ENCODE results near the gene RGMA. TPM values are rescaled to one million over a fixed set of nuclear protein-coding genes. Genes with fewer than 3 reads are reported as not detected.

The RGMA gene
- total RNA-seq, 1 experiment from 2014 or later = 41.4 TPM

DNA sequence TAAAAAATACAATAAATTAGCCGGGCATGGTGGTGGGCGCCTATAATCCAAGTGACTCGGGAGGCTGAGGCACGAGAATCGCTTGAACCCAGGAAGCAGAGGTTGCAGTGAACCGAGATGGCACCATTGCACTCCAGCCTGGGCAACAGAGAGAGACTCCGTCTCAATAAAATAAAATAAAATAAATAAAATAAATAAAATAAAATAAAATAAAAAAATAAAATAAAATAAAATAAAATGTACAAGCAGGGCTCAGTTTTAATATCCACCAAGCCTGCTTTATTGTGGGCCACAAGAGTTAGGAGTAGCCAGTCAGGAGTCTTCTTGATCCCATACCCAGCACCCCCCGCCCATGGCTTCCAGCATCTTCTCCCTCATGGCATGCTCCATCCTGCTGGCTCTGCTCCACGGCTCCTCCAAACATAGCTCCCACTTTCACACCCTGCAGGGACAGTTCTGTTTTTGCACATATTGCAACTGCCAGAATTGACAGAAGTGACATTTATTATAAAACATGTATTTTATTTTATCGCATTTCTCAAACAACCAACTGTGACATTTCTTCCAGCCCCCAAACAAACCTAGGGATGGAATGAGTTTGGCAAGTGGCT is 42.6 kb upstream of the RGMA start:
- H2AFZ ChIP-seq (ENCODE audit: low read length) = no peak overlapping the region
- H3K23ac ChIP-seq (ENCODE audit: insufficient read length, low read depth, low read length) = no peak overlapping the region
- no peak overlapping the region for H4K91ac ChIP-seq (ENCODE audit: insufficient read length, low read depth, low read length)
- no peaks in the 10 kb centered on the region; the same call in 1 of the 2 replicates for H3K27me3 ChIP-seq (ENCODE audit: insufficient read depth, low read length)
- Mint-ChIP-seq H3K4me3 (no peak overlapping the region), H3K9me3 (no peaks in the 10 kb centered on the region; a peak in 1 of 5 replicates), H3K36me3 (ENCODE audit: insufficient read depth in 1 of 3, low read depth in 3 of 3) (no peaks in the 10 kb centered on the region), H3K27ac (no peak overlapping the region), H3K4me1 (peaks cover 17 to 21% of the 10 kb centered on the region in 2 experiments), H3K27me3 (ENCODE audit: low read depth) (peaks cover 38% of the 10 kb centered on the region)
- H2BK5ac ChIP-seq (ENCODE audit: insufficient read length, low read length) = no peak overlapping the region
- no peaks in the 10 kb centered on the region for H3K9me3 ChIP-seq (ENCODE audit: control insufficient read depth, low read depth, low read length)
- no CpG with 5 or more reads among the region's 10 CpGs for WGBS (ENCODE audit: extremely low coverage, insufficient read length, low lambda C conversion rate)
- H3T11ph ChIP-seq (ENCODE audit: low read length) = no peak overlapping the region
- no peak overlapping the region for H3K27ac ChIP-seq (ENCODE audit: insufficient read length, low read depth, low read length)
- no peak overlapping the region for H3K4ac ChIP-seq (ENCODE audit: low read depth, low read length)
- no peak overlapping the region for H3K9ac ChIP-seq (ENCODE audit: extremely low read depth, insufficient read length, low read length)
- H4K5ac ChIP-seq (ENCODE audit: insufficient read length, low read depth, low read length) = no peak overlapping the region
- no peaks in the 10 kb centered on the region for H3K79me1 ChIP-seq (ENCODE audit: insufficient read depth, low read depth, low read length, poor library complexity, severe bottlenecking)
- H4K8ac ChIP-seq (replicated peaks; ENCODE audit: insufficient read length, low read depth, low read length) = no peak overlapping the region
- H4K20me1 ChIP-seq (ENCODE audit: control insufficient read depth, insufficient read depth, insufficient read length) = peaks cover 3% of the 10 kb centered on the region
- TF ChIP-seq CTCF (conservative IDR thresholded peaks at IDR 0.05) = no peak
- no peaks in the 10 kb centered on the region for H3K23me2 ChIP-seq (ENCODE audit: insufficient read length, low read depth, low read length, poor library complexity, severe bottlenecking)
- H3K79me2 ChIP-seq (ENCODE audit: insufficient read depth, low read length) = no peaks in the 10 kb centered on the region
- no peaks in the 10 kb centered on the region; the same call in 1 of the 2 replicates for H3K4me1 ChIP-seq (ENCODE audit: insufficient read depth, low read length)
- no peak overlapping the region for H2BK120ac ChIP-seq (ENCODE audit: low read depth, low read length, poor library complexity, severe bottlenecking)
- DNase-seq = no peak
- H3K18ac ChIP-seq (ENCODE audit: insufficient read length, low read depth, low read length) = no peak overlapping the region
- no peak overlapping the region for H2BK15ac ChIP-seq (ENCODE audit: low read depth, low read length)
- H2BK20ac ChIP-seq (ENCODE audit: low read depth, low read length, poor library complexity, severe bottlenecking) = no peak overlapping the region
- no peak overlapping the region for H3K56ac ChIP-seq (ENCODE audit: insufficient read length, low read depth, low read length)
- no peak overlapping the region for H3K4me2 ChIP-seq (ENCODE audit: insufficient read depth, insufficient read length, low read length)
- no peak overlapping the region for H3K14ac ChIP-seq (ENCODE audit: insufficient read depth, low read length)
- no peak overlapping the region for H2BK12ac ChIP-seq (ENCODE audit: insufficient read length, low read depth, low read length)
- H2AK5ac ChIP-seq (ENCODE audit: insufficient read length, low read length) = no peak overlapping the region

Data from H9 (cell line).